ENCODE data around the gene LMLN.
"Not testable (repeated sequence)": the region's sequence is repeated elsewhere in the genome, so short reads cannot be mapped to it uniquely, and the experiment has no call there.

The LMLN gene

DNA sequence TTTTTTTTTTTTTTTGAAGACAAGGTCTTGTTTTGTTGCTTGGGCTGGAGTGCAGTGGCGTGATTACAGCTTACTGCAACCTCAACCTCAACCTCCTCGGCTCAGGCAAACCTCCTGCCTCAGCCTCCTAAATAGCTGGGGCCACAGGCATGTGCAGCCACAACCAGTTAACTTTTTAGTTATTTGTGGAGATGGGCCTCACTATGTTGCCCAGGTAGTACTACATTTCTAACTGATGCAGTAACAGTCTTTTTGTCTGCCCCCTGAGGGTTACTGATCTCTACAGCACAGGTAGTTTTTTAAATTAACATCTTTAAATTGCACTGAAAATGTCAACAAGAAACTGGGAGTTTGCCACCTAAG is 3.4 kb upstream of the LMLN start:
- DNase-seq (ENCODE audit: low read depth) = no peak

DNA sequence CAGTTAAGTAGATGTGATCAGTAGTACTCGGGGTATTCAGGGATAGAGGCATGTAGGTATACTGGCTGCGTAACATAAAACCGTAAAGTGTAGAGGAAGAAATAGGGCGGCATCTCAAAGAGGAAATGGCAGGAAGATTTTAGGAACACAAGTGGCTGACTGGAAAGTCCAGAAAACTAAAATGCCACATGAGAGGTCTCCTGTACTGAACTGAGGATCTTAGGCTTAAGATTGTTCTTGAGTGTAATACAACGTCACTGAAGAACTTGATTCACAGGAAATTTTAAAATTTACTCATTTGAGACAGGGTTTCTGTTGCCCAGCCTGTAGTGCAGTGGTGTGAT is 2.3 kb upstream of the LMLN start:
- DNase-seq (ENCODE audit: low read depth) = no peak

DNA sequence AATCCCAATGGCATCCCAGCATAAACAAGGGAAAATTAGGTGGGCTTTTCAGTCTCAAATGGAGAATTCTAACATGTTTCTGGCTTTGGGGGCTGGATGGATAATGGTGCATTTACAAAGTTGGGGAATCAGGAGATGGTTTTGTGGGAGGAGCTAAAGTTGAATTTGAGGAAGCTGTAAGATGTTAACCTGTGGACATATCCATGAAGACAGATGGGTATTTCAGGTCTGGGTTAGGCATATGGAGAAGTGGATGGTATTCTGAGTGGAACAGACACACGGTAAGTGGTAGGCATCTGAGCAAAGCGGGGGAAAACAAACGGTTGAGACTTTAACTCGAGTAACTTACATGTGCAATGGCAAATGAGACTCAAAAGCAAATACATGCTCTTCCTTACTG is 1.7 kb upstream of the LMLN start:
- DNase-seq (ENCODE audit: low read depth) = no peak

DNA sequence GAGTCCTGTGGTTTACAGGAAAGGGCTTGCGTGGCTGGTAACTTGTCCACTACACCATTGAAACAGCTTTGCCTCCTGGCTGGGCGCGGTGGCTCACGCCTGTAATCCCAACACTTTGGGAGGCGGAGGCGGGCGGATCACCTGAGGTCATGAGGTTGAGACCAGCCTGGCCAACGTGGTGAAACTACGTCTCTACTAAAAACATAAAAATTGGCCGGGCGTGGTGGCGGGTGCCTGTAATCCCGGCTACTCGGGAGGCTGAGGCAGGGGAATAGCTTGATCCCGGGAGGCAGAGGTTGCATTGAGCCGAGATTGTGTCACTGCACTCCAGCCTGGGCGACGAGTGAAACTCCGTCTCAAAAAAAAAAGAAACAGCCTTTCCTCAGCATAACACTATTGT is 1.2 kb upstream of the LMLN start:
- not testable (repeated sequence) for DNase-seq (ENCODE audit: low read depth)

DNA sequence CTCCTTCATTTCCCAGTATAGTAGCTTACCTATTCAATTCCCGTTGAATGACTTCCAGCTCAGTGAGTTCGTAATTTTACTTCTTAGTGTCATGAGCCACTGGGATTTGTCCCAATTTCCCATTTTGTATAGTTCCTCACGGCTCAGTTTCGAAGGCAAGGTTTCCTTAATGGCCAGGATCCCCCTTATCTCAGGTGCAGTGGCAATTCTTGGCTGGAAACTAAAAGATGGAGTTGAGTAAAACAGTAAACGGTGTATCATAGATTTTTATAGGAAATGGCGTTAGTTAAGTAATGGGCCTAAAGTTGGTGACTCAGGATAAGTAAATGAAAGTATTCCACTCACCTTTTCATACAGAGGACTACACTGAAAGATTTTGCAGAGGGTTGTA is 522 bp upstream of the LMLN start:
- no peak for DNase-seq (ENCODE audit: low read depth)

DNA sequence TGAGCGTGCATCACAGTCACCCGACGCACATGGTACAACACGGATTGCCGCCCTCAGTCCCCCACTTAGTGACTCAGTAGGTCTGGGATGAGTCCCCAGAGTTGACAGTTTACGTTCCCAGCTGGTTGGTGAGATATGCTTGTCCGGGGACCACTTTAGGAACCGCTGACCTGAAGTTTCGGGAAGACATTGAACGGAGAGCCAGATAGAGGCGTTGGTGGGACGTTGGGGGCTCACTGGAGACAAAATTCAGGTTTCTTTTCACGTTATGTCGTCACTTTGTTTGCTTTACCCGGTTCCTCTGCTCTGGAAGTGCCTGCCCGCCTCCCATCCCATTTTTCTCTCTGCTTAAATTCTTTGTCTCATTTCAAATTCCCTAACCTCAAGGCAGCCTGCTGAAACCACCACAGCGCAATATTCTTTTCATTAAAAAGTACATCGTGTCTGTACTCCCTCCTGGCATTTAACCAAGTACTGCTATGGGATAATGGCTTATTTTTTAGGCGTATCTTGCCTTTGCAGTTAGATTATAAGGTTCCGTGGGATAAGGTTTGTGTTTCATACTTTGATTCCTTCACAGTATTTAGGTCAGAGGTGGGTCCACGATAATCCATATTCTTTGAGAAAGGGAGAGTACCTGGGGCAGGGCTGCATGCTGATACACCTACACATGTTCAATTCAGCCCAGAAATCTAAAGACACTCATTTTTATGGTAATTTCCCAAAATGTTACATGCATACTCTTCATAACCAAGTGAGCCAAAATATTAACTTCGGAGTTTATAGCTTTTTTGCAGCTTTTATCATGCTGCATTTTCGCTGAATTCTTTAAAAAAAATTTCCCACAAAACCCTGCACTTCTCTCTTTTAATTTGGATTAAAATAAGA is 921 bp downstream of the LMLN start:
- no peak for DNase-seq (ENCODE audit: low read depth)

DNA sequence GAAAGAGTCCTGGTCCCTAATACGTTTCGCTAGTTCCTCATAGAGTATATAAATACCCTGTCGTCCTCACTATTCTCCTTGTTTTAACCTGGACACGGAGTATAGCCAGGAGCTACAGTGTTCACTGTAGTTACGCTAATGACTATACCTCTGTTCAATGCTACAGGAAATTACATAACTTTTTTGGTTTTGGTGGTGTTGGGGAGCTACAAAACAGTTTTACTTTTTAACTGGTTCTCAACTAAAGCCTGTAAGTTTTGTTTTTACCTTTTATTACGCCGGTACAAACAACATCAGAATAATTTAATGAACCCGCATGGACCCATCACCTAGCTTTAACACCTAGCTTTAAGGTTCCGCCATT is 1.5 kb downstream of the LMLN start:
- DNase-seq (ENCODE audit: low read depth) = no peak

DNA sequence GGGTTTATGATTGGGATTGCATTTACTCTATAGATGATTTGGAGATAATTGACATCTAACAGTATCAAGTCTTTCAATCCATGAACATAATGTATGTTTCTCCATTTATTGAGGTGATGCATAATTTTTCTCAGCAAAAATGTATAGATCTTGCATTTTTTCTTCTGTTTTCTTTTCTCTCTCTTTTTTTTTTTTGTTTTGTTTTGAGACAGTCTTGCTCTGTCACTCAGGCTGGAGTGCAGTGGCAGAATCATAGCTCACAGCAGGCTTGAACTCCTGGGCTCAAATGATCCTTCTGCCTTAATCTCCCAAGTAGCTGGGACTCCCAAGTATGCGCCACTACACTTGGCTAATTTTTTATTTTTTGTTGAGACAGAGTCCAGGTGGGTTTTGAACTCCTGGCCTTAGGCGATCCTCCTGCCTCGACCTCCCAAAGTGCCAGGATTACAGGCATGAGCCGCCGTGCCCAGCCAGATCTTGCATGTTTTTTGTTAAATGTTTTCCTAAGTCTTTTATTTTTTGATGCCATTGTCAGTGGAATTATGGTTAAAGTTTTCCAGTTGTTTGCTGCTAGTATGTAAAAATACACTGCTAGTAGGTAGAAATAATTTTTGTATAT is 3.1 kb downstream of the LMLN start:
- DNase-seq (ENCODE audit: low read depth) = no peak

DNA sequence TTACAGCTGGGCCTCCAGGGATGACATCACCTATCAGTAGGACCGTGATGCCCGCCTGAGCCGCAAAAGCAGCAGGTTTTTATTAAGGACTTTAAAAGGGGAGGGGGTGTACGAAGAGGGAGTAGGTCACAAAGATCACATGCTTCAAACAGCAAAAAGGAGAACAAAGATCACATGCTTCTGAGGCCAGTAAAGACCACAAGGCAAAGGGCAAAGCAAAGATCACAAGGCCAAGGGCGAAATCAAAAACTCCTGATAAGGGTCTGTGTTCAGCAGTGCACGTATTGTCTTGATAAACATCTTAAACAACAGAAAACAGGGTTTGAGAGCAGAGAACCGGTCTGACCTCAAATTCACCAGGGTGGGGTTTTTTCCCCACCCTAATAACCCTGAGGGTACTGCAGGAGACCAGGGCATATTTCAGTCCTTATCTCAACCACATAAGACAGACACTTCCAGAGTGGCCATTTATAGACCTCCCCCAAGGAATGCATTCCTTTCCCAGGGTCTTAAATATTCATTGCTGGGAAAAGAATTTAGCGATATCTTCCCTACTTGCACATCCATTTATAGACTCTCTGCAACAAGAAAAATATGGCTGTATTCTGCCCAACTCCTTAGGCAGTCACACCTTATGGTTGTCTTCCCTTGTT is 7.4 kb downstream of the LMLN start:
- DNase-seq (ENCODE audit: low read depth) = not testable (repeated sequence)

DNA sequence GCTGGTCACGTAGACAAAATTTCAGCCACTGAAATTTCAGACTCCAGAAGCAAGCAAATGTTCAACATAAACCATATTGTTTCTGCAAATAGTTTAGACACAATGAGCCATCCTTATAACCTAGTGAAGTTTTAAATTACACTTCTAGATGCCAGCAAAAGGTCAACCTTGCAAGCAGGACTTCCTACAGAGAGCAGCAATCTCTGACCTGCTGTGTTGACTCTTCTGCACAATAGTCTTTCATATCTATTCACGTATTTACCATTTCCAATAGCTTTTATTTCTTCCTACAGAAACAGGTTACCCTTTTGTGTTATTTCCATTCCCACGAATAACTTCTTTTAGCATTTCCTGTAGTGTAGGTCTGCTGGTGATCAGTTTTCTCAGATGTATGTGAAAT is 10.6 kb downstream of the LMLN start:
- no peak for DNase-seq (ENCODE audit: low read depth)

DNA sequence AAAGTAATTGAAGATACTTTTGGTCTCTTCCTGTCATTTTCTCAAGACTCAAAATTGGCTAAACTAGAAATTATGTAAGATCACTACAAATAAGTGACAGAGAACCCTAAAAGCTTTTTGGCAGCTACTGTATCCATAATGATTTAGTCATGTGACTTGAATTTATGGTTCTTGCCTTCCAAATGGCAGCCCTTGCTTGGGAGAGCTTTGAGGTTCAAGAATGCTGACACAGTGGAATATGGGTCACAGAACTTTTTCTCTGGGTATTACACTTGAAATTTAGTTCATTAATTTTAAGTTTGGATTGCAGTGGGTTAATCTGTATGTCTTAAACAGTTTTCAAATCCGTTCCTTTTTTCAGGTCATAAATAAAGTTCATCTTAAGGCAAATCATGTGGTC is 14.0 kb downstream of the LMLN start:
- no peak for DNase-seq (ENCODE audit: low read depth)

DNA sequence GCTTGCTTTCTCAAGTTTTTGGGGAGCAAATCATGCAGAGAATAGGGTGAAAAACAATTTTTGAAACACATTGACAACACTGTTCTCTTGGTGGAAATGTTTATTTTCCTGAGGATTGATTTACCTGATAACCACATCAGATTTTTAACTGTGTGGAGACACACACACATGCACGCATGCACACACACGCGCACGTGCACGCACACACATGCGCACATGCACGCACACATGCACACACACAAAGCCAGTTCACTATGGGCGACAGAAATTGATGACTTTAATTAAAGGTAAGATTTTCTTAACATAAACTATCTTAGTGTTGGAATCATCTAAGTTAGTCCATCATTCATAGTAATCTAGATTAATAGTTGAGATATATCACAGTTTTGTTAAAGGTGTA is 15.3 kb downstream of the LMLN start:
- no peak for DNase-seq (ENCODE audit: low read depth)

DNA sequence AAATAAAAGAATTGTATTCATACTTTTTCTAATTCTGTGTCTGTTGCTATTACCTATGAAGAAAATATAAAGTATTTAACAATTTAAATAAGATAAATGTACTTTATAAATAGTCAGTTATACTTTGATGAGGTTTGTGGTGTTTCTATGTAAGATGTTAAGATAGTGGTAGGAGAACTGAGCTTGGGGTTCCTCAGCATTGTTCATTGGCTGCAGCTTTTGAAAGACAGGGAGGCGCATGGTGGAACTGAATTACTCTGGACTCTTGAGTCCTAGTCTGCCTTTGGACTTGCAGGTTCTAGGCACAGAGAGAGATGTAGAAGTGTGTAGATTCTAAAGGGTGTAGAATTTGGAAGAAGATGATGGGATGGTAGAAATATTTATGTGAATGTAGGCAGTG is 23.1 kb downstream of the LMLN start:
- DNase-seq (ENCODE audit: low read depth) = no peak

DNA sequence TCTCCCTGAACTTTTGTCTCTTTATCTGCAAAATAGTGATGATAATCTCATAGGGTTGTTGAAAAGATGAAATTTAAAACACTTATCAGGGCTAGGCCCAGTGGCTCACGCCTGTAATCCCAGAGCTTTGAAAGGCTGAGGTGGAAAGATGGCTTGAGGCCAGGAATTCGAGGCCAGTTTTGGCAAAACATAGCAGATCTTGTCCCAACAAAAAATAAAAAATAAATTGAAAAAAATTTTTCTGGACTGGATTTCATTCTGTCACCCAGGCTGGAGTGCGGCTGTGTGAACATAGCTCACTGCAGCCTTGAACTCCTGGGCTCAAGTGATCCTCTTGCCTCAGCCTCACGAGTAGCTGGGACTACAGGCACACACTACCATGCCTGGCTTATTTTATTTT is 29.6 kb downstream of the LMLN start:
- DNase-seq (ENCODE audit: low read depth) = no peak

DNA sequence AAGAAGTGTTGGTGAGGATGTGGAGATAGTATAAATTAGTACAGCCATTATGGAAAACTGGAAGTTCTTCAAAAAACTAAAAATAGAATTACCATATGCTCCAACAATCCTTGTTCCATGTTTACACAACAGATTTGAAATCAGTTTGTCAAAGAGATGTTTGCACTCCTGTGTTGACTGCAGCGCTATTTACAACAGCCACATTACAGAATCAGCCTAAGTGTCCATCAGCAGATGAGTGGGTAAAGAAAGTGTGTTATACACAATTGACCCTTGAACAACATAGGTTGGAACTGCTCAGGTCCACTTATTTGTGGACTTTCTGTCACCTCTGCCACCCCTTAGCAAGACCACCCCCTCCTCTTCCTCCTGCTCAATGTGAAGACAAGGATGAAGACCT is 34.7 kb downstream of the LMLN start:
- DNase-seq (ENCODE audit: low read depth) = no peak

DNA sequence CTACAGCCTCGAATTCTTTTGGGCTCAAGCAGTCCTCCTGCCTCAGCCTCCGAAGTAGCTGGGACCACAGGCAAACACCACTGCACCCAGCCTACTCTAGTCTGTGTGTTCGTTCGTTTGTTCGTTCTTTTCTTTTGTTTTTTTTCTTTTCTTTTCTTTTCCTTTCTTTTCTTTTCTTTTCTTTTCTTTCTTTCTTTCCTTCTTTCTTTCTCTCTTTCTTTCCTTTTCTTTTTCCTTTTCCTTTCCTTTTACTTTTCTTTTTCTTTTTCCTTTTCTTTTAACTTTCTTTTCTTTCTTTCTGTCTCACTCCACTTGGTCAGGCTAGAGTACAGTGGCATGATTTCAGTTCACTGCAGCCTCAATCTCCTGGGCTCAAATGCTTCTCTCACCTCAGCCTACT is 36.8 kb downstream of the LMLN start:
- no peak for DNase-seq (ENCODE audit: low read depth)

DNA sequence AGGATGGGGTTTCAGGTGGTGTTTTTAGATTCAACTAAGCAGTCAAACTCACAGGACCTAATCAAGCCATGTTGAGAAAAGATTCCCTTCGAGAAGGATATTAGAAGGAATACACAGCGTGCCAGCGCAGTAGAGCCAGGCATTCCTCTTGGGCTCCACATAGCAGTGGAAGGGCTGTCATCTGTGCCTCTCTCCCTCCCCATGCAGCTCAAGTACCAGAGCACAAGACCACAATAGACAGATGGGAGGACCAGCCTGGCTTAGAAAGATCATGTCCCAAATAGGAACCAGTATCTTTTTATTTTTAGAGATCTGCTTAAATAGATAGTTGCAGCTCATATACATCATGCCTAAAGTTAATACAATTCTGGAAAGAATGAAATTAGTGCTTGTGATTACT is 37.9 kb downstream of the LMLN start:
- DNase-seq (ENCODE audit: low read depth) = no peak

DNA sequence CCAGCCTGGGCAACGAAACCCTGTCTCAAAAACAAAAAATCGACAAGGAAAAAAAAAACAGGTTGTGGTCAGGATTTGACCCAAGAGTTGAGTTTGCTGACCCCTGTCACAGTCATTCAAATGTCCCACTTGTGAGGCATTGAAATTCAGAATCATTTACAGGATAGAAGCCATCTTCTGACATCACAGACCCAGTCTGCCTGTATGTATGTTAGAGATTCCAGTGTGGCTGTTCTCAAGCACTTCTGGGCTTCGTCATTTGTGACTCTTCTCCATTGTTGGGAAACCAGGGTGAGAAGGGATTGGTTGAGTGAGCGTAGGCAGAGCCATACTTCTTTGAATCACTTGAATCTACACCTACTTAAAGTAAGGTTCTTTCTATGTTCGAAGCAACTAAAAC is 57.1 kb downstream of the LMLN start:
- DNase-seq (ENCODE audit: low read depth) = no peak

DNA sequence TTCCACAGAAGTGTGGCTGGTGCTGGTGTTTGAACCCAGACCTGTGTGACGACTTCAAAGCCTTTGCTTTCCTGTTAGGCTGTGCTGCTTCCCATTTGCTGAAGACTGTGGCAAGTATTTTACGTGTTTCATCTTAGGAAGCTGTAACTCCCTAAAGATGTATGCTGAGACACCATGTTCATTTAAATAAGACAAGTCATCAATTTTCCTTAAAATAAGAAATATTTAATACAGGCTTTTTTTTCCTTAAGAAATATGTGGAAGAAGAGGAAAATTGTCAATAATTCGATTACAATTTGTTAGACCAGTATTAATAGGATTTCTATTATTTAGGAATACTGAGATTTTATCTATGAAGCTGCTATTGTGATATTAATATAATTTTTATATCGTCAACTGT is 58.4 kb downstream of the LMLN start:
- DNase-seq (ENCODE audit: low read depth) = no peak

DNA sequence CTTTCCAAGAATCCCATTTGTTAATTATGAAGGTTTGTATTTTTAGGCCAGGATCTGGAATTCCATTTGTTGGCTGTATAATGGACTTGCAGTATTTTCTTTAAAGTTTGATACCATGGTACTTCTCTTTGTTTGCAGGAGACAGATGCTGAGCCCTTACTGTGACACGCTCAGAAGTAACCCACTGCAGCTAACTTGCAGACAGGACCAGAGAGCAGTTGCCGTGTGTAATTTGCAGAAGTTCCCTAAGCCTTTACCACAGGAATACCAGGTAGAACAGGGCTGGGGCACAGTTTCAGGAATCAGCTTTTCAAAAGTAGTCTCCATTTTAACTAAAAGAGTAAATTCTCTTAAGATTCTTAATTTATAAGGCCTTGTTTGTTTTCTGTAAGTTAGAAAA is 59.1 kb downstream of the LMLN start:
- no peak for DNase-seq (ENCODE audit: low read depth)

DNA sequence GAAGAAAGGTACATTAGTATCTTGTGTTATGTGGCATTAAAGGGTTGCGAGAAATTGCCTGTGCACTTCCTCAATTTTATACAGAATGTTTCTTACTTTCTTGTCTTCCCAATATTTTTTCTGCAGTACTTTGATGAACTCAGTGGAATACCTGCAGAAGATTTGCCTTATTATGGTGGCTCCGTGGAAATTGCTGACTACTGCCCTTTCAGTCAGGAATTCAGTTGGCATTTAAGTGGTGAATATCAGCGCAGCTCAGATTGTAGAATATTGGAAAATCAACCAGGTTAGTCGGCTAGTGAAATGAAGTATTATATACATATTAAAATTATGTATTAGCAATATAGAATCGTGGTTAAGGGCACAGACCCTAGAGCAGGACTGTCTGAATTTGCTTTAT is 61.3 kb downstream of the LMLN start:
- no peak for DNase-seq (ENCODE audit: low read depth)

DNA sequence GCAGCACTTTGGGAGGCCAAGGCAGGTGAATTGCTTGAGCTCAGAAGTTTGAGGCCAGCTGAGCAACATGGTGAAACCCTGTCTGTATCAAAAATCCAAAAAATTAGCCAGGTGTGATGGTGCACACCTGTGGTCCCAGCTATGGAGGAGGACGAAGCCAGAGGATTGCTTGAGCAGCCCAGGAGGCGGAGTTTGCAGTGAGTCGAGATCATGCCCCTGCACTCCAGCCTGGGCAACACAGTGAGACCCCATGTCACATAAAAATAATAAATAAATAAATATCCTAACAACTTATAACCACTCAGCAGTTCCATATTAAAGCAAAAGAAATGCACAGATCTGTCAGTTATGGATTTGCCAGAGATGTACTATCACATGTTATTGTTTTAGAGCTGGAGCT is 62.6 kb downstream of the LMLN start:
- DNase-seq (ENCODE audit: low read depth) = no peak

DNA sequence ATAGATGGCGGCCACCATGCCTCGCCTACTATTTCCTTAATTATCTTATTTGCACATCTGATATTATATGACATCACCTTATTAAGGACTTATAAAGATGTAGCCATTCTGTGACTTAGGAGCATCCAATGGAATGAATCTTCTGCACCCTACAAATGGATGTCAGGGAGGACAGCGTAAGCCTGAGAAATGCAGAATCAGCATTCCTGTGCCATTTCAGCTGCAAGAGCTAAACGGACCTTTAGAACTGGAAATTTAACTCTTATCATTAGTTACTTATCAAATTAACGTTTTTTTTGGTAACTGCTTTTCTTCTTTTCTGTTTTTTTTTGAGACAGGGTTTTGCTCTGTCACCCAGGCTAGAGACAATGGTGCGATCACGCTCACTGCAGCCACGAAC is 65.6 kb downstream of the LMLN start:
- DNase-seq (ENCODE audit: low read depth) = no peak

DNA sequence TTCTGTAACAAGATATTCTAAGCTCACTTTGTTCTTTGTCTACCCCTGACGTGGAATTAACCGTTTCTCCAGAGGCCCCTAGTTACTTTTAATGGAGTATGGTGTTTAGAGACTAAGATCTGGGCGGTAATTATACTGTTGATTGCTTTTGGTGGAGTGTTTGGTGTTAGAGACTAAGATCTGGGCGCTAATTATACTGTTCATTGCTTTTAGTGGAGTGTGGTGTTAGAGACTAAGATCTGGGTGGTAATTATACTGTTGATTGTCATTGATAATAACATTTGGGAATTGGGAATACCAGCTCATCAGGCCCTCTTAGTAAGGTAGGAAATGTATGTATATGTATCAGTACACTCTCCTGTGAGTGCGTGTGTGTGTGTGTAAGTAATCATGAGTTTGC is 66.6 kb downstream of the LMLN start:
- no peak for DNase-seq (ENCODE audit: low read depth)

All from stimulated activated CD8-positive, alpha-beta memory T cell treated with anti-CD3 and anti-CD28 coated beads, Interleukin-15, amount 100 ng/mL, for 1 hour (primary cell).